Hepatocyte (in vitro differentiated cells): ENCODE data around the gene GLIPR1L1. TPM values are rescaled to one million over a fixed set of nuclear protein-coding genes. Genes with fewer than 3 reads are reported as not detected.

Experiments used
- DNase-seq: peaks from one replicate; pipeline ENCODE4 v3.0.0-alpha.2; 2016; ENCODE audit warnings: low spot score
- H2AFZ ChIP-seq: fragments of 200-600 bp; sonication (generic); 2 replicates; pipeline ENCODE4 v1.6.0; 2016; ENCODE audit warnings: antibody characterized with exemption, mild to moderate bottlenecking
- H3K27ac ChIP-seq: fragments of 200-600 bp; sonication (generic); 2 replicates; pipeline ENCODE4 v1.5.1; 2016; ENCODE audit warnings: mild to moderate bottlenecking
- H3K27me3 ChIP-seq: fragments of 200-600 bp; sonication (generic); 2 replicates; pipeline ENCODE4 v1.6.1; 2016
- H3K36me3 ChIP-seq: fragments of 200-600 bp; sonication (generic); replicated peaks from 2 replicates; pipeline ENCODE4 v1.5.1; 2016; ENCODE audit warnings: low read depth; ENCODE audit not compliant: insufficient read depth
- H3K4me1 ChIP-seq: fragments of 200-600 bp; sonication (generic); 2 replicates; pipeline ENCODE4 v1.5.1; 2016; ENCODE audit warnings: mild to moderate bottlenecking, moderate library complexity; ENCODE audit not compliant: insufficient read depth
- H3K4me2 ChIP-seq: fragments of 200-600 bp; sonication (generic); 2 replicates; pipeline ENCODE4 v1.6.0; 2016
- H3K4me3 ChIP-seq: fragments of 200-600 bp; sonication (generic); 2 replicates; pipeline ENCODE4 v1.5.1; 2016; ENCODE audit warnings: mild to moderate bottlenecking
- H3K79me2 ChIP-seq: fragments of 200-600 bp; sonication (generic); 2 replicates; pipeline ENCODE4 v1.6.0; 2017; ENCODE audit warnings: mild to moderate bottlenecking
- H3K9me2 ChIP-seq: fragments of 200-600 bp; sonication (generic); replicated peaks from 2 replicates; pipeline ENCODE4 v1.6.0; 2017; ENCODE audit warnings: mild to moderate bottlenecking; ENCODE audit not compliant: insufficient read depth
- H3K9me3 ChIP-seq: fragments of 200-600 bp; sonication (generic); 2 replicates; pipeline ENCODE4 v1.5.1; 2016; ENCODE audit warnings: low read depth, mild to moderate bottlenecking
- H4K20me1 ChIP-seq: fragments of 200-600 bp; sonication (generic); 2 replicates; pipeline ENCODE4 v1.6.0; 2016; ENCODE audit warnings: mild to moderate bottlenecking; ENCODE audit not compliant: insufficient read depth, poor library complexity, severe bottlenecking
- EZH2 ChIP-seq: fragments of 200-600 bp; sonication (generic); IDR thresholded peaks from 2 replicates; pipeline ENCODE4 v1.6.1; 2016; ENCODE audit warnings: antibody characterized with exemption, mild to moderate bottlenecking, borderline replicate concordance
- EZH2phosphoT487 ChIP-seq: fragments of 200-600 bp; sonication (generic); IDR thresholded peaks from one replicate; pipeline ENCODE4 v1.6.1; 2018; ENCODE audit warnings: antibody characterized with exemption, mild to moderate bottlenecking, low read depth, moderate library complexity; ENCODE audit not compliant: unreplicated experiment, severe bottlenecking
- WGBS: methylation state at CpG from one replicate; pipeline ENCODE4 v1.1.6; 2016; ENCODE audit warnings: low lambda C conversion rate; ENCODE audit errors: missing lambda C conversion rate; 5-methylcytosine and 5-hydroxymethylcytosine counted together
- polyA plus RNA-seq: library from polyadenylated mRNA; unstranded; fragments of >200 nt; fragmentation: Nextera tagmentation; extraction: Ambion mirVana; gene quantifications from 2 replicates; pipeline ENCODE4 v1.2.1, GENCODE V29; 2016
- total RNA-seq: library from RNA; depleted of rRNA; stranded (reverse); fragments of >200 nt; gene quantifications from 2 replicates; pipeline ENCODE4 v1.2.3, GENCODE V29; 2014
- TF ChIP-seq, protein P1 (sequence below): fragments of 200-600 bp; sonication (generic); IDR thresholded peaks from 2 replicates; pipeline ENCODE4 v1.5.1; 2016; ENCODE audit warnings: antibody characterized with exemption, mild to moderate bottlenecking; ENCODE audit not compliant: poor library complexity

Gene GLIPR1L1
- total and polyA plus RNA-seq, 2 experiments from 2014 or later, result not detected

DNA sequence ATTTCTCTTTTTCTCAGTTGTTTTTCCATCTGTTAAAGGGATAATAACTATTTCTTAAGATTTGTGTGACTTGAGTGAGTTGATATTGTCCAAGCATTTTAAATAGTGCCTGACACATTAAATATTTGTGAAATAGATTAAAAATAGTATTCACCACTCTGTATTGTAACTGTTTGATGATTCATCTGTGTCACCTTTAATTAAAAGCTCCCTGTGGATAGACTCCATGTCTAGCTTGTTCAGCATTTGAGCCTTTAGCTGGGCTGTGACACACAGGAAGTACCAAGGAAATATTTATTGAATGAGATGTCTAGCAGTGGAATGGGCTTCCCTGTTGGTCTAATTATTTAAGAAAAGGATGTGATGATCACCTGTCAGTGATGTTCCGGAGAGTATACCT lies 54.6 kb downstream of the GLIPR1L1 start:
- Histone ChIP-seq H3K4me2 (peak overlapping the region; percentile 68), H3K9me3 (no peaks in the 10 kb centered on the region), H3K4me1 (no peaks in the 10 kb centered on the region), H2AFZ (peak overlapping the region; percentile 37), H3K36me3 (no peaks in the 10 kb centered on the region), H3K79me2 (no peaks in the 10 kb centered on the region), H3K4me3 (no peak overlapping the region), H3K9me2 (no peaks in the 10 kb centered on the region), H3K27ac (no peak overlapping the region), H4K20me1 (no peaks in the 10 kb centered on the region), H3K27me3 (no peaks in the 10 kb centered on the region)
- TF ChIP-seq, protein P1, sequence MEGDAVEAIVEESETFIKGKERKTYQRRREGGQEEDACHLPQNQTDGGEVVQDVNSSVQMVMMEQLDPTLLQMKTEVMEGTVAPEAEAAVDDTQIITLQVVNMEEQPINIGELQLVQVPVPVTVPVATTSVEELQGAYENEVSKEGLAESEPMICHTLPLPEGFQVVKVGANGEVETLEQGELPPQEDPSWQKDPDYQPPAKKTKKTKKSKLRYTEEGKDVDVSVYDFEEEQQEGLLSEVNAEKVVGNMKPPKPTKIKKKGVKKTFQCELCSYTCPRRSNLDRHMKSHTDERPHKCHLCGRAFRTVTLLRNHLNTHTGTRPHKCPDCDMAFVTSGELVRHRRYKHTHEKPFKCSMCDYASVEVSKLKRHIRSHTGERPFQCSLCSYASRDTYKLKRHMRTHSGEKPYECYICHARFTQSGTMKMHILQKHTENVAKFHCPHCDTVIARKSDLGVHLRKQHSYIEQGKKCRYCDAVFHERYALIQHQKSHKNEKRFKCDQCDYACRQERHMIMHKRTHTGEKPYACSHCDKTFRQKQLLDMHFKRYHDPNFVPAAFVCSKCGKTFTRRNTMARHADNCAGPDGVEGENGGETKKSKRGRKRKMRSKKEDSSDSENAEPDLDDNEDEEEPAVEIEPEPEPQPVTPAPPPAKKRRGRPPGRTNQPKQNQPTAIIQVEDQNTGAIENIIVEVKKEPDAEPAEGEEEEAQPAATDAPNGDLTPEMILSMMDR, result no peak
- TF ChIP-seq EZH2, result no peak
- 96% methylated on average over 1 of the region's 1 CpG for WGBS
- DNase-seq, result no peak

GRCh38 chr12:75389706-75390105 lies 55.2 kb downstream of the GLIPR1L1 start:
- TF ChIP-seq, protein P1, result no peak
- TF ChIP-seq EZH2 (no peak), EZH2phosphoT487 (no peak)
- no peaks in the 10 kb centered on the region for H3K36me3 ChIP-seq
- peak overlapping the region; percentile 51 for H2AFZ ChIP-seq
- no peaks in the 10 kb centered on the region for H3K27me3 ChIP-seq
- no peaks in the 10 kb centered on the region for H4K20me1 ChIP-seq
- WGBS, result 56% methylated on average over 1 of the region's 1 CpG
- H3K9me3 ChIP-seq, result no peaks in the 10 kb centered on the region
- H3K4me2 ChIP-seq, result peak overlapping the region; percentile 68
- no peaks in the 10 kb centered on the region for H3K4me1 ChIP-seq
- no peak for DNase-seq
- peak overlapping the region; percentile 4 for H3K27ac ChIP-seq
- no peaks in the 10 kb centered on the region for H3K79me2 ChIP-seq
- no peaks in the 10 kb centered on the region for H3K9me2 ChIP-seq
- H3K4me3 ChIP-seq, result peak overlapping the region; percentile 4

DNA sequence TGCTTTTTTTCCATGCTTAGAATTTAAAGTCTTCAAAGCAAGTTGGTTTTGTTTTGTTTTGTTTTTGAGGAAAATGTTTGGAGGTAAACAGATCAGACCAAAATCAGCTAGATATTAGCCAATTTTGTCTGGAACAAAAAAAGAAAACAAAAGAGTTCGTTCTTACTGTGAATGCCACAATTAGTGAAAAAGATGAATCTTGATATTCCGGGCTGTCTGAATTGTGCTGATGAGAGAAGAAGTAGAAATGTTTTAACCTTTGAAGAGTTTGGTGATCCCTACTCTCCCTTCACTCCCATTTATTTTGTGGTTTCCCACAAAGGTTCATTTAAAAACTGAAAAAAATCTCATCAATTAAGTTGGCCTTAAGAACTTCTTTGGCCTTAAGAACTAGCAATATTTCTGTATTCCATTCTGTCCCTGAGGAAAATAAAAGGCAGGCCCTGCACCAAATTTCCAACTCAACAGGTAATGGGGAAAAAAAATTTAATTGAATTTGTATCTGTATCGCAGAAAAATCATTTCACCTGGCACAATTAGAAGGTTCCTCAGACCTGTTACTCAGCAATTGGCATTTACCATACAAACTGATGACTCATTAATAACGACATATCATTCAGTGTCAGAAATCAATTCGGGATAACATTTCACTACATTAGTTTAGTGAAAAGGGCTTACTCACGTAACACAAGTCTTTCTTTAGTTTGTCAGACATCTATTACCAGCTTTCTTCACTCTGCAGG lies 55.9 kb downstream of the GLIPR1L1 start:
- H3K4me3 ChIP-seq, result peak overlapping the region; percentile 4
- H4K20me1 ChIP-seq, result no peaks in the 10 kb centered on the region
- no peak for DNase-seq
- no peaks in the 10 kb centered on the region for H3K79me2 ChIP-seq
- no peaks in the 10 kb centered on the region for H3K4me1 ChIP-seq
- H3K4me2 ChIP-seq, result peak overlapping the region; percentile 68
- no peaks in the 10 kb centered on the region for H3K9me3 ChIP-seq
- H3K27ac ChIP-seq, result peak overlapping the region; percentile 4
- peak overlapping the region; percentile 51 for H2AFZ ChIP-seq
- H3K27me3 ChIP-seq, result no peaks in the 10 kb centered on the region
- WGBS, result 65% methylated on average over 6 of the region's 6 CpGs
- TF ChIP-seq, protein P1, result no peak
- TF ChIP-seq EZH2phosphoT487 (no peak), EZH2 (no peak)
- no peaks in the 10 kb centered on the region for H3K9me2 ChIP-seq
- no peaks in the 10 kb centered on the region for H3K36me3 ChIP-seq
